Brain microvascular endothelial cell (primary cell): ENCODE data around the gene SIVA1.

ENCODE experiments used
- DNase-seq: peaks from one replicate; pipeline ENCODE4 v3.0.0-alpha.2; 2020
- H3K27ac ChIP-seq: fragments of 250-450 bp; sonication (Bioruptor Pico); 2 replicates; pipeline ENCODE4 v1.5.1; 2020; ENCODE audit warnings: mild to moderate bottlenecking, moderate library complexity
- H3K27me3 ChIP-seq: fragments of 250-450 bp; sonication (Bioruptor Pico); replicated peaks from 2 replicates; pipeline ENCODE4 v1.5.1; 2020; ENCODE audit warnings: mild to moderate bottlenecking
- H3K36me3 ChIP-seq: fragments of 250-450 bp; sonication (Bioruptor Pico); replicated peaks from 2 replicates; pipeline ENCODE4 v1.5.1; 2020; ENCODE audit warnings: mild to moderate bottlenecking
- H3K4me3 ChIP-seq: 2 replicates; pipeline ENCODE4 v1.5.1; 2011; ENCODE audit warnings: low read depth, mild to moderate bottlenecking, control low read depth, low read length, moderate library complexity
- in situ Hi-C: cut with HindIII; loops from 2 replicates; pipeline ENCODE4 v1.10.0; 2017; ENCODE audit warnings: low sequenced_read_pairs, low pct_ligation_motif_present
- TF ChIP-seq, protein P1 (sequence below): IDR thresholded peaks from 2 replicates; pipeline ENCODE4 v1.5.1; 2011; ENCODE audit warnings: low read depth, mild to moderate bottlenecking, moderate library complexity, low read length, control low read depth, inconsistent platforms; ENCODE audit errors: missing control alignments

SIVA1 gene

DNA sequence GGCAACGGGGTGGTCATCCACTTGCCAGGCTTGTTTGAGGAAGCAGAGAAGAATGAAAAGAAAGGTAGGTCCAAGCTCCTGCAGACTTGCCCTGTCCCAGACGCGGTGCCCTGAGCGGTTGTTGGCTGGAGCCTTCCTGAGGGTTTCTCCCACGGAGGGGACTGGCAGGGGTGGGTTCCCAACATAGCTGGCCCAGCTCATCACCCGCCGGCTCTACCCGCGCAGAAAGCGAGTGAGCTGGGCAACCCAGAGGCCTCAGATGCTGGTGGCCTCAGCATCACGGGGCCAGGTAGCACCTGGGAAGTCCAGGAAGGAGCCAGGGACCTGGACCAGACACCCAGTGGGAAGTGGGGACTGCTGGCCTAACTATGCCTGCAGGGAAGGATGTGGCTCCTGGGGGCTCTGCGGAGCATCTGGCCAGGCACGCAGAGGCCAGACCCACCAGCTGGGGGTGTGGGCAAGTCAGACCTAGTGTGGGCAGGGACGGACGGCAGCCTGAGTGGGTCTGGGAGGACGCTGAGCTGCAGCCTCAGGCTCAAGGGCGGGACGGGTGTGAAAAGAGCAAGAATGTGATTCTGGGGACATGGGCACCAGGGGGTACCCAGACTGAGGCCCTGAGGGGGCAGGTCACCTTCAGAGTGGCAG is 14.4 kb upstream of the SIVA1 start:
- Histone ChIP-seq H3K36me3 (no peaks in the 10 kb centered on the region), H3K27ac (no peak overlapping the region), H3K27me3 (no peaks in the 10 kb centered on the region), H3K4me3 (no peak overlapping the region)
- DNase-seq: no peak
- TF ChIP-seq, protein P1, sequence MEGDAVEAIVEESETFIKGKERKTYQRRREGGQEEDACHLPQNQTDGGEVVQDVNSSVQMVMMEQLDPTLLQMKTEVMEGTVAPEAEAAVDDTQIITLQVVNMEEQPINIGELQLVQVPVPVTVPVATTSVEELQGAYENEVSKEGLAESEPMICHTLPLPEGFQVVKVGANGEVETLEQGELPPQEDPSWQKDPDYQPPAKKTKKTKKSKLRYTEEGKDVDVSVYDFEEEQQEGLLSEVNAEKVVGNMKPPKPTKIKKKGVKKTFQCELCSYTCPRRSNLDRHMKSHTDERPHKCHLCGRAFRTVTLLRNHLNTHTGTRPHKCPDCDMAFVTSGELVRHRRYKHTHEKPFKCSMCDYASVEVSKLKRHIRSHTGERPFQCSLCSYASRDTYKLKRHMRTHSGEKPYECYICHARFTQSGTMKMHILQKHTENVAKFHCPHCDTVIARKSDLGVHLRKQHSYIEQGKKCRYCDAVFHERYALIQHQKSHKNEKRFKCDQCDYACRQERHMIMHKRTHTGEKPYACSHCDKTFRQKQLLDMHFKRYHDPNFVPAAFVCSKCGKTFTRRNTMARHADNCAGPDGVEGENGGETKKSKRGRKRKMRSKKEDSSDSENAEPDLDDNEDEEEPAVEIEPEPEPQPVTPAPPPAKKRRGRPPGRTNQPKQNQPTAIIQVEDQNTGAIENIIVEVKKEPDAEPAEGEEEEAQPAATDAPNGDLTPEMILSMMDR: no peak
- in situ Hi-C loops: no loop called here

DNA sequence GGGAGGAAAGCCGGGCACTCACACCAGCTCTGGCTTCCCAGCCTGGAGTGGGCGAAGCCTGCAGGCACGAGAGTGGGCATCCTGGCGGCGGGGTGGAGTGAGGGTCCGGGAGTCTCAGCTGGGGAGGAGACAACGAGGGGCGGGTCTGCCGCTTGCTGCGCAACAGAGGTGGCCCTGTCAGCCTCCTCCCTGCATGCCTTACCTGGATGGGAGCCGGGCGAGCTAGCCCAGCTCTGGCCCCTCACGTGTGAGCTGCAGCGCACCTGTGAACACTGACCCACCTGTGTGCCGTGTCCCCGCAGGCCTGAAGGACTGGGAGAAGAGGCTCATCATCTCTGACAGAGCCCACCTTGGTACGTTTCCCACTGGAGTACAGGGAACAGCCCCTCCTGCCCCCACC is 13.9 kb upstream of the SIVA1 start:
- in situ Hi-C loops: no loop called here
- Histone ChIP-seq H3K27ac (no peak overlapping the region), H3K4me3 (no peak overlapping the region), H3K36me3 (no peaks in the 10 kb centered on the region), H3K27me3 (no peaks in the 10 kb centered on the region)
- no peak for DNase-seq
- TF ChIP-seq, protein P1: no peak

GRCh38 chr14:104739546-104740516 is 13.1 kb upstream of the SIVA1 start:
- no peak for DNase-seq
- TF ChIP-seq, protein P1: no peak
- Histone ChIP-seq H3K27me3 (no peaks in the 10 kb centered on the region), H3K27ac (no peak overlapping the region), H3K36me3 (no peaks in the 10 kb centered on the region), H3K4me3 (no peak overlapping the region)
- in situ Hi-C loops: no loop called here

- H3K27me3 ChIP-seq: no peaks in the 10 kb centered on the region
Measured at GRCh38 chr14:104741108-104741802, 11.7 kb upstream of the SIVA1 start.

GRCh38 chr14:104741803-104742251 is 11.1 kb upstream of the SIVA1 start:
- Histone ChIP-seq H3K4me3 (no peak overlapping the region), H3K36me3 (no peaks in the 10 kb centered on the region), H3K27ac (no peak overlapping the region), H3K27me3 (no peaks in the 10 kb centered on the region)
- TF ChIP-seq, protein P1: no peak
- in situ Hi-C loops: no loop called here
- DNase-seq: no peak

More at GRCh38 chr14:104741108-104741802, 11.7 kb upstream of the SIVA1 start:
- no peak for DNase-seq
- TF ChIP-seq, protein P1: no peak
- Histone ChIP-seq H3K36me3 (no peaks in the 10 kb centered on the region), H3K27ac (no peak overlapping the region), H3K4me3 (no peak overlapping the region)
- in situ Hi-C loops: no loop called here
